ENCODE results near the gene AZI2. TPM values are rescaled to one million over a fixed set of nuclear protein-coding genes. Genes with fewer than 3 reads are reported as not detected.

AZI2 gene
- total and polyA plus RNA-seq, 4 experiments from 2014 or later = 40.3 to 44.5 (median 43.6) TPM

DNA sequence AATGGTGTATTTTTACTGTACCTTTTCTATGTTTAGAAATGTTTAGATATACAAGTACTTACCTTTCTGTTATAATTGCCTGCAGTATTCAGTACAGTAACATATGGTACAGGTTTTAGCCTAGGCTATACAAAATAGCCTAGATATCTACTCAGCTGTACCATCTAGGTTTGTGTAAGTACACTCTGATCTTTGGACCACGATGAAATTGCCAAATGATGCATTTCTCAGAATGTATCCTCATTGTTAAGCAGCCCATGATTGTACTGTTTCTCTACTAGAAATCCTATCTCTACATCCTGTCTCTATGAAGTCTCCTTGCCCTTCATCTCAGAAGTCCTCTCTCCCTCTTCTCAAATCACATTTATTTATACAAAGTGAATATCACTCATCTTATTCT, 32.9 kb downstream of the AZI2 start:
- ChIA-PET CTCF (ENCODE audit: partially characterized antibody) (interaction anchor here (0.7 kb wide), 1 partner anchor 604 kb away, joined by 4 read pairs; no protein-coding TSS in a partner anchor), POLR2A (ENCODE audit: partially characterized antibody) (no interaction called here)
- Mint-ChIP-seq H3K4me3 (no peak overlapping the region), H3K27me3 (no peaks in the 10 kb centered on the region), H3K27ac (peak overlapping the region in 1 of 7 donors; percentile 36), H3K9me3 (no peaks in the 10 kb centered on the region), H3K36me3 (peaks cover under 1 to 12% of the 10 kb centered on the region in 2 donors), H3K4me1 (peaks cover 3 to 11% (median 5%) of the 10 kb centered on the region in 4 donors)
- H3K27me3 ChIP-seq (ENCODE audit: insufficient read depth, low read length) = no peaks in the 10 kb centered on the region
- no peak overlapping the region for H3K4me3 ChIP-seq (ENCODE audit: low read length in 2 of 2)
- DNase-seq = no peak
- no peaks in the 10 kb centered on the region for H3K4me1 ChIP-seq (ENCODE audit: insufficient read depth, low read length)
- intact Hi-C loops (cut with micrococcal nuclease) = no loop called here
- no peaks in the 10 kb centered on the region for H3K36me3 ChIP-seq (ENCODE audit: insufficient read depth, low read length)
- H3K27ac ChIP-seq (ENCODE audit: low read depth, low read length) = no peak overlapping the region
- H3K9me3 ChIP-seq (ENCODE audit: control insufficient read depth in 1 of 2, low read length in 2 of 2) = no peaks in the 10 kb centered on the region

DNA sequence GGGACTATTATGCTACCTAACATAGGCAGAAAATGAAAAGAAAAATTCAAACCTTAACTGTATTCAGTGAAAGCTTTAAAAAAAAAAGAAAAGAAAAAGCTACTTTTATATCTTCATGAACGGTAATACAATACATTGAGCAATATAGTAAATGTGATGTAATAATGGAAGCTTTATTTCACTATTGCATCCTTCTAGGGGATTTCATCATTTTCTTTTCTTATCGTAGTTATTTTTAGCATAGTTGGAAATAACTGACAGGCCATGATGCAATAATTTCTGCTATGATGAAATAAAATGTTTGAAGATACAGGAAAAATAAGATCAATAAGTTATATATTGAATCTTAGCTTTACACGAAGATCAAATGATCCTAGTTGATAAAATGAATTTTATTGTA, 40.4 kb downstream of the AZI2 start:
- POLR2A ChIA-PET (ENCODE audit: partially characterized antibody) = no interaction called here
- Histone ChIP-seq H3K27ac (ENCODE audit: low read depth, low read length) (no peak overlapping the region), H3K4me3 (ENCODE audit: low read length in 2 of 2) (no peak overlapping the region), H3K4me1 (ENCODE audit: insufficient read depth, low read length) (no peaks in the 10 kb centered on the region), H3K9me3 (ENCODE audit: control insufficient read depth in 1 of 2, low read length in 2 of 2) (no peaks in the 10 kb centered on the region), H3K36me3 (ENCODE audit: insufficient read depth, low read length) (no peaks in the 10 kb centered on the region), H3K27me3 (ENCODE audit: insufficient read depth, low read length) (no peaks in the 10 kb centered on the region)
- no peak for DNase-seq
- CTCF ChIA-PET (ENCODE audit: partially characterized antibody) = interaction anchor here (0.7 to 2.1 kb wide), 4 partner anchors 9 to 602 kb away, joined by 3 to 8 read pairs (median 4); no protein-coding TSS in a partner anchor
- intact Hi-C loops (cut with micrococcal nuclease) = no loop called here
- Mint-ChIP-seq H3K27me3 (no peaks in the 10 kb centered on the region), H3K36me3 (peaks cover 3 to 4% of the 10 kb centered on the region in 2 donors), H3K27ac (no peak overlapping the region), H3K9me3 (no peaks in the 10 kb centered on the region), H3K4me3 (no peak overlapping the region), H3K4me1 (peaks cover 2 to 11% (median 5%) of the 10 kb centered on the region in 4 donors)

DNA sequence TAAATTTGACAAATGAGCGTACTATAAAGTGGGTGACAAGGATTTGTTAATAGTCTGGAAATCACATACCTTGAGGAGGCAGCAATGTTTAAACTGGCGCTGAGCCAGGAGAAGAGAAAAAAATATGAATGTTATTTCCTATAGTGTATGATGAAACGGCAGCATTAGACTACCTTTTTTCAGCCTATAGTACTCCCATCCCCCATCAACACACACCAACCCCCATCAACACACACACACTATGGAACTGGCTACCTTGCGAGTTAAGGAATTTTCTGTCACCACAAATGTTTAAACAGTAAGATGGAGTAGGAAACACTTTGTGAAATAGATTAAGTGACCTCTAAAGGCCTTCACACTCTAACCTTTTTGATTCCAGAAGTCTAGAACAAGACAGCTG, 46.9 kb downstream of the AZI2 start:
- Mint-ChIP-seq H3K27me3 (no peaks in the 10 kb centered on the region), H3K27ac (no peak overlapping the region), H3K36me3 (peaks cover 2 to 19% of the 10 kb centered on the region in 2 donors), H3K4me1 (peaks cover 0 to 10% (median 5%) of the 10 kb centered on the region in 4 donors), H3K9me3 (no peaks in the 10 kb centered on the region), H3K4me3 (no peak overlapping the region)
- H3K4me1 ChIP-seq (ENCODE audit: insufficient read depth, low read length) = no peaks in the 10 kb centered on the region
- H3K4me3 ChIP-seq (ENCODE audit: low read length in 2 of 2) = no peak overlapping the region
- intact Hi-C loops (cut with micrococcal nuclease) = no loop called here
- no peaks in the 10 kb centered on the region for H3K36me3 ChIP-seq (ENCODE audit: insufficient read depth, low read length)
- no peaks in the 10 kb centered on the region for H3K27me3 ChIP-seq (ENCODE audit: insufficient read depth, low read length)
- DNase-seq = no peak
- no peaks in the 10 kb centered on the region for H3K9me3 ChIP-seq (ENCODE audit: control insufficient read depth in 1 of 2, low read length in 2 of 2)
- H3K27ac ChIP-seq (ENCODE audit: low read depth, low read length) = no peak overlapping the region
- POLR2A ChIA-PET (ENCODE audit: partially characterized antibody) = no interaction called here
- CTCF ChIA-PET (ENCODE audit: partially characterized antibody) = no interaction called here

DNA sequence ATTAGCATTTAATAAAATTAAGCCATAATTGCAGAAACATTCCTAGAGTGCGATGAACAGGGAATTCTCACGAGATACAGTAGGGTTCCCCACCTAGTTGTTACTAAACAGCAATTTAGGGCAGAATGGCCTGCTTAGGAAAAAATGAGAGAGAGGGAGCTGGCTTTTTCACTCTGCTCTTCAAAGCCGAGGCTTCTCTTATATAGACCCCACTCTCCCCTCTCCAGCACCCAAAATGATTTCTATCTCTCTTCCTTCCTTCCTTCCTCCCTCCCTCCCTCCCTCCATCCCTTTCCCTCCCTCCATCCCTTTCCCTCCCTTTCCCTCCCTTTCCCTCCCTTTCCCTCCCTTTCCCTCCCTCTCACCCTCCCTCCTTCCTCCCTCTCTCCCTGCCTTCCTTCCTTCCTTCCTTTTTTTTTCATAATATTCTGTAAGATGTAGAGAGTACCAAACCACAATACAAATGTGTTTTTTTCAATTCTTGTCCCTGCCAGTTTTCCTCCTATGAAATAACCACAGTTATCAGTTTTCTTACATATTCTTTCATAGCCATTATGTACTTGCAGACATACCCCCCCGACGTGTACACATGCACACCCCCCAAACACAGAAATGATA, 48.2 kb downstream of the AZI2 start:
- no peaks in the 10 kb centered on the region for H3K27me3 ChIP-seq (ENCODE audit: insufficient read depth, low read length)
- H3K9me3 Mint-ChIP-seq = no peaks in the 10 kb centered on the region
- H3K36me3 ChIP-seq (ENCODE audit: insufficient read depth, low read length) = no peaks in the 10 kb centered on the region
- H3K36me3 Mint-ChIP-seq = peaks cover 2 to 19% of the 10 kb centered on the region in 2 donors
- no peaks in the 10 kb centered on the region for H3K27me3 Mint-ChIP-seq
- H3K4me1 ChIP-seq (ENCODE audit: insufficient read depth, low read length) = peaks cover 7% of the 10 kb centered on the region
- intact Hi-C loops (cut with micrococcal nuclease) = no loop called here
- H3K4me3 Mint-ChIP-seq = no peak overlapping the region
- no peaks in the 10 kb centered on the region for H3K9me3 ChIP-seq (ENCODE audit: control insufficient read depth in 1 of 2, low read length in 2 of 2)
- H3K27ac Mint-ChIP-seq = no peak overlapping the region
- peaks cover 5 to 16% (median 7%) of the 10 kb centered on the region in 4 donors for H3K4me1 Mint-ChIP-seq
- H3K27ac ChIP-seq (ENCODE audit: low read depth, low read length) = no peak overlapping the region
- H3K4me3 ChIP-seq (ENCODE audit: low read length in 2 of 2) = no peak overlapping the region
- DNase-seq = no peak
- POLR2A ChIA-PET (ENCODE audit: partially characterized antibody) = no interaction called here
- CTCF ChIA-PET (ENCODE audit: partially characterized antibody) = interaction anchor here (0.6 to 1.6 kb wide), 3 partner anchors 18 to 827 kb away, joined by 4 to 6 read pairs (median 5); partner anchors contain the start of gene EOMES

DNA sequence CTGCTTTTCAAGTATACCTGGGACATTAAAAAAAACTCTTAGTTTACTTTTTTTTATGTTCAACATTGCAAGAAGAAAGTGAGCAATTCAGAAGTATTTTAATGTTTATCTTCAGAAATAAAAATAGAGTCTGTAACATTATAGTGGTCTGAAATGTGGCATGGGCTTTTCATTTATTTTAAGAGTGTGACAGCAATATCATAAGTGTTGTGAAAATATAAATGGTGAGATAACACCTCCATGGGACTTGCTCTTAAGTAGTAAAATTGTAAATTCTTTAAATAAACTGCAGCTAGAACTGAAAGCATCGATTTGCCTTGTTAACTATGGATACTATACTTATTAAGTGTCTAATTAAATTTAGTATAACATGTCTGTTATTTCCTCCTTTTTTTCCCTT, 48.9 kb downstream of the AZI2 start:
- H3K4me3 Mint-ChIP-seq = no peak overlapping the region
- H3K36me3 Mint-ChIP-seq = peaks cover 2 to 19% of the 10 kb centered on the region in 2 donors
- DNase-seq = no peak
- Histone ChIP-seq H3K27me3 (ENCODE audit: insufficient read depth, low read length) (no peaks in the 10 kb centered on the region), H3K4me3 (ENCODE audit: low read length in 2 of 2) (no peak overlapping the region), H3K36me3 (ENCODE audit: insufficient read depth, low read length) (no peaks in the 10 kb centered on the region), H3K9me3 (ENCODE audit: control insufficient read depth in 1 of 2, low read length in 2 of 2) (no peaks in the 10 kb centered on the region), H3K27ac (ENCODE audit: low read depth, low read length) (no peak overlapping the region), H3K4me1 (ENCODE audit: insufficient read depth, low read length) (peaks cover 8% of the 10 kb centered on the region)
- CTCF ChIA-PET (ENCODE audit: partially characterized antibody) = interaction anchor here (0.6 to 1.6 kb wide), 3 partner anchors 18 to 826 kb away, joined by 4 to 6 read pairs (median 5); partner anchors contain the start of gene EOMES
- no peaks in the 10 kb centered on the region for H3K27me3 Mint-ChIP-seq
- POLR2A ChIA-PET (ENCODE audit: partially characterized antibody) = no interaction called here
- intact Hi-C loops (cut with micrococcal nuclease) = no loop called here
- H3K9me3 Mint-ChIP-seq = no peaks in the 10 kb centered on the region
- H3K4me1 Mint-ChIP-seq = peaks cover 10 to 24% (median 13%) of the 10 kb centered on the region in 4 donors
- H3K27ac Mint-ChIP-seq = no peak overlapping the region

DNA sequence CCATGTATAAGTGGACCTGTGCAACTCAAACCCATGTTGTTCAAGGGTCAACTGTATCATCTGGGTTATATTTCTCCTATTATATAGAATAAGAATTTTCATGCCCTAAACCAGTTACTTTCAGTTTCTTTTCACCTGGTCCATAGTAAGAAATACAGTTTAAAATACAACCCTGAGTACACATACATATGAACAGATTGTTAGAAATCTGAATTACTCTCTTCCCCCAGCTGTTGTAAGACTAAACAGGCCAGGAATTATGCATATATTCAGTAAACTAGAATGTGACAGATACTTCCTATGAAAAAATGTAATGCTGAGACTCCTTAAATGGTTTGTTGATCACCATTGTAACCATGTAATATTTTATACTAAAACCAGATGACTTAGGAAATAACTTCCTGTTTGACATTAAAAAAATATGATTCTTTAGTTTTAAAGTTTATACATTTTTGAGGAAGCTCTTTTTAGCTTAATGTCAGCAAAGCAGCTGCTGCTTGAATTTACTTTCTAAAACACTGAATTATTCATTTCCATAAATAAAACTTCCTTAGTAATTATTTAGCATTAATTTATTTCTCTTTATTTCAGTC, 52.6 kb downstream of the AZI2 start:
- intact Hi-C loops (cut with micrococcal nuclease) = no loop called here
- H3K36me3 Mint-ChIP-seq = peaks cover 5 to 24% of the 10 kb centered on the region in 2 donors
- CTCF ChIA-PET (ENCODE audit: partially characterized antibody) = interaction anchor here (1.1 to 2.3 kb wide), 2 partner anchors 9 to 584 kb away, joined by 8 to 13 read pairs; no protein-coding TSS in a partner anchor
- no peaks in the 10 kb centered on the region for H3K27me3 ChIP-seq (ENCODE audit: insufficient read depth, low read length)
- no peaks in the 10 kb centered on the region for H3K27me3 Mint-ChIP-seq
- DNase-seq = no peak
- H3K4me3 ChIP-seq (ENCODE audit: low read length in 2 of 2) = no peak overlapping the region
- POLR2A ChIA-PET (ENCODE audit: partially characterized antibody) = no interaction called here
- H3K27ac ChIP-seq (ENCODE audit: low read depth, low read length) = no peak overlapping the region
- H3K9me3 Mint-ChIP-seq = no peaks in the 10 kb centered on the region
- peaks cover 8% of the 10 kb centered on the region for H3K4me1 ChIP-seq (ENCODE audit: insufficient read depth, low read length)
- peak overlapping the region in 4 of 7 donors; percentile 9 to 57 (median 32) for H3K27ac Mint-ChIP-seq
- peaks cover 14 to 26% (median 19%) of the 10 kb centered on the region in 4 donors for H3K4me1 Mint-ChIP-seq
- H3K9me3 ChIP-seq (ENCODE audit: control insufficient read depth in 1 of 2, low read length in 2 of 2) = no peaks in the 10 kb centered on the region
- no peaks in the 10 kb centered on the region for H3K36me3 ChIP-seq (ENCODE audit: insufficient read depth, low read length)
- H3K4me3 Mint-ChIP-seq = peak overlapping the region in 6 of 8 donors; percentile 0 to 78 (median 37)

DNA sequence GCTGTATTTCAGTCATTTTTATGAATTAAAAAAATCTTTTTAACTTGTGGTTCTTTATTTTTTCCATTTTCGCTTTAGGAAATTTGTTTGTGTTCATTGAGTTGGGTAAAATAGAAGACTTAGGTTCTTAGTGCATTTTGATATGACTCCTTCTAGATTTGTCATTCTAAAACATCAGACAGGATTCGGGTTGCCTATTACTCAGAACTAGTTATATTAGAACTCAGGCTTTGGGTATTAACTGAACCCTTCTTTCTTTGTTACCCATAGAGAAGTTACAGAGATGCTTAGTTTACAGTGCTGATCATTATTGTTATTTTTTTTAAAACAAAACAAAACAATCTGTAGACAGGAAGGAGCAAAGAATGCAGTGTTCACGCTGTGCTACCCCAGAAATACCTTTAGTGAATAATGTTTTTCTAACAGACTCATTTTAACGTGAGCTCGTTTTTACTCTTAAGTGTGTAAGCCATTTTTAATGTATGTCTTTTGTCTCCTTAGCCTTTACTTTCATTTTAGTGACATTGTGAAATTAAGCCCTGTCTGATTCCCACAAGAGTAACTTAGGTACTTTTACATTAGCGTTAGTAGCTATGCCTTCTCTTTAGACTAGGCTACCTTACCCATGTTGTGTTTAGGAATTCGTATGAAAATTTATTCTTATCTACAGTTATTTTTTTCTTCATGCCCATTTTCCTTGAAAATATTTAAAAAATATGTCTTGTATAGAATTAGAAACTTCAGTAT, 53.8 kb downstream of the AZI2 start:
- no peak overlapping the region for H3K27ac ChIP-seq (ENCODE audit: low read depth, low read length)
- intact Hi-C loops (cut with micrococcal nuclease) = no loop called here
- Mint-ChIP-seq H3K4me1 (peaks cover 13 to 26% (median 19%) of the 10 kb centered on the region in 4 donors), H3K9me3 (no peaks in the 10 kb centered on the region), H3K36me3 (peaks cover 6 to 31% of the 10 kb centered on the region in 2 donors), H3K27me3 (no peaks in the 10 kb centered on the region), H3K4me3 (peak overlapping the region in 2 of 8 donors; percentile 6 to 57), H3K27ac (peak overlapping the region in 2 of 7 donors; percentile 13 to 35)
- no peaks in the 10 kb centered on the region for H3K27me3 ChIP-seq (ENCODE audit: insufficient read depth, low read length)
- POLR2A ChIA-PET (ENCODE audit: partially characterized antibody) = no interaction called here
- peaks cover 8% of the 10 kb centered on the region for H3K4me1 ChIP-seq (ENCODE audit: insufficient read depth, low read length)
- CTCF ChIA-PET (ENCODE audit: partially characterized antibody) = interaction anchor here (0.7 to 1.5 kb wide), 3 partner anchors 9 to 23 kb away, joined by 3 to 4 read pairs (median 3); no protein-coding TSS in a partner anchor
- H3K4me3 ChIP-seq (ENCODE audit: low read length in 2 of 2) = no peak overlapping the region
- no peak for DNase-seq
- H3K9me3 ChIP-seq (ENCODE audit: control insufficient read depth in 1 of 2, low read length in 2 of 2) = no peaks in the 10 kb centered on the region
- no peaks in the 10 kb centered on the region for H3K36me3 ChIP-seq (ENCODE audit: insufficient read depth, low read length)
